K562 (cell line): ENCODE results near the gene AFF3. TPM values are rescaled to one million over a fixed set of nuclear protein-coding genes. Genes with fewer than 3 reads are reported as not detected.

Experiments used
- ATAC-seq: fragments of 200-7000 bp; cut with Tn5 transposase; 3 replicates; pipeline ENCODE4 v1.9.1; 2020; ENCODE audit warnings: moderate library complexity
- BruUV-seq: library from RNA; stranded (reverse); fragments of 400-500 nt; replicated peaks from 2 replicates; lab custom pipeline; 2021; lab: Mats Ljungman, UMichigan
- CTCF ChIA-PET: fragments of 300-600 bp; formaldehyde crosslinking; extraction: SDS; loops from one replicate; lab custom pipeline; 2021; ENCODE audit warnings: low intra/inter-chr PET ratio; lab: Yijun Ruan, JAX
- POLR2A ChIA-PET: fragments of 300-600, 350-650 bp; sonication (Branson Sonifier 250); formaldehyde crosslinking; extraction: SDS; loops from one replicate; lab custom pipeline; 2021; ENCODE audit warnings: antibody characterized with exemption, inconsistent platforms; lab: Yijun Ruan, JAX
- DNase-seq, 4 experiments: peaks; one replicate each; pipeline versions ENCODE4 v3.0.0 to v3.0.0-alpha.2; 2011 to 2018; ENCODE audit warnings: low spot score in 3 of 4, mixed read lengths in 3 of 4; ENCODE audit errors: extremely low read depth in 1 of 4
- FAIRE-seq: peaks from 2 replicates; lab custom pipeline; 2011; peaks lifted over from hg19 to GRCh38; lab: Jason Lieb, UNC
- H2AFZ ChIP-seq: 2 replicates; pipeline ENCODE4 v1.6.0; 2011; ENCODE audit warnings: low read depth, low read length, control low read depth, inconsistent platforms
- H3K27ac ChIP-seq: fragments of 200-600 bp; 3 replicates; pipeline ENCODE4 v1.8.0; 2011; ENCODE audit warnings: low read depth, mild to moderate bottlenecking, control low read depth, inconsistent platforms, low read length, moderate library complexity, mixed read lengths; ENCODE audit errors: extremely low read depth
- H3K27me3 ChIP-seq, 2 experiments: fragments of 300-600 bp in 1 of 2; 2 replicates in 1 of 2; 3 replicates in 1 of 2; pipeline versions ENCODE4 v1.6.0 to v1.8.0; 2011; ENCODE audit warnings: inconsistent platforms in 2 of 2, low read length in 2 of 2, mild to moderate bottlenecking in 1 of 2, mixed read lengths in 1 of 2, moderate library complexity in 1 of 2; ENCODE audit not compliant: control insufficient read depth in 2 of 2, insufficient read depth in 2 of 2
- H3K36me3 ChIP-seq: fragments of 300-600 bp; 3 replicates; pipeline ENCODE4 v1.8.0; 2011; ENCODE audit warnings: mild to moderate bottlenecking, low read length, inconsistent platforms; ENCODE audit not compliant: control insufficient read depth, insufficient read depth
- H3K4me1 ChIP-seq, 2 experiments: fragments of 200-600 bp in 1 of 2; replicated peaks in 1 of 2; 2 replicates in 1 of 2; 3 replicates in 1 of 2; pipeline versions ENCODE4 v1.5.1 to v1.8.0; 2011; ENCODE audit warnings: inconsistent platforms in 2 of 2, low read length in 2 of 2, mild to moderate bottlenecking in 1 of 2, mixed read lengths in 1 of 2, moderate library complexity in 1 of 2; ENCODE audit not compliant: control insufficient read depth in 2 of 2, insufficient read depth in 2 of 2
- H3K4me2 ChIP-seq: 2 replicates; pipeline ENCODE4 v1.6.1; 2011; ENCODE audit warnings: low read length, control low read depth, inconsistent platforms, mixed read lengths; ENCODE audit not compliant: insufficient read depth
- H3K4me3 ChIP-seq: fragments of 200-600 bp; sonication (generic), shearing (Covaris generic); 2 replicates; pipeline ENCODE4 v1.5.1; 2016; ENCODE audit warnings: control low read depth, inconsistent platforms
- H3K79me2 ChIP-seq: fragments of 200-600 bp; 3 replicates; pipeline ENCODE4 v1.8.0; 2011; ENCODE audit warnings: low read length, inconsistent platforms; ENCODE audit not compliant: control insufficient read depth, insufficient read depth
- H3K9ac ChIP-seq, 2 experiments: 2 replicates each; pipeline versions ENCODE4 v1.6.0 to v1.6.1; 2011; ENCODE audit warnings: low read depth in 2 of 2, low read length in 2 of 2, control low read depth in 1 of 2, inconsistent platforms in 1 of 2, mild to moderate bottlenecking in 1 of 2, mixed read lengths in 1 of 2; ENCODE audit not compliant: insufficient read depth in 1 of 2
- H3K9me1 ChIP-seq: one replicate; pipeline ENCODE4 v1.6.0; 2011; ENCODE audit warnings: inconsistent platforms, mild to moderate bottlenecking, low read length, moderate library complexity; ENCODE audit not compliant: control insufficient read depth, insufficient read depth
- H3K9me3 ChIP-seq: replicated peaks from 2 replicates; pipeline ENCODE4 v1.5.1; 2011; ENCODE audit warnings: low read depth, low read length, inconsistent platforms; ENCODE audit not compliant: control insufficient read depth, insufficient read depth
- H4K20me1 ChIP-seq: replicated peaks from 2 replicates; pipeline ENCODE4 v1.6.1; 2011; ENCODE audit warnings: low read length, inconsistent platforms, mixed read lengths; ENCODE audit not compliant: control insufficient read depth, insufficient read depth
- ARID3B ChIP-seq: fragments of 250-450 bp; sonication (Bioruptor Pico); IDR thresholded peaks from 2 replicates; pipeline ENCODE4 v1.4.0; 2020; ENCODE audit warnings: borderline replicate concordance
- HNRNPLL ChIP-seq: fragments of 200-400 bp; formaldehyde crosslinking; IDR thresholded peaks from 2 replicates; pipeline ENCODE4 v1.6.1; 2017; ENCODE audit warnings: low read length, low read depth, mild to moderate bottlenecking; ENCODE audit not compliant: poor library complexity, severe bottlenecking
- MEIS2 ChIP-seq: fragments of 450-650 bp; IDR thresholded peaks from 2 replicates; pipeline ENCODE4 v1.6.1; 2014; ENCODE audit warnings: mild to moderate bottlenecking; ENCODE audit not compliant: partially characterized antibody
- MTA2 ChIP-seq: fragments of 450-650 bp; IDR thresholded peaks from 2 replicates; pipeline ENCODE4 v1.6.1; 2016; ENCODE audit warnings: low read depth
- MTA3 ChIP-seq: fragments of 450-650 bp; formaldehyde crosslinking; IDR thresholded peaks from 2 replicates; pipeline ENCODE4 v1.6.1; 2017; ENCODE audit warnings: mild to moderate bottlenecking, borderline replicate concordance
- MYC ChIP-seq, 2 experiments: fragments of 250-450 bp in 1 of 2; sonication (Bioruptor Pico) in 1 of 2; IDR thresholded peaks; 2 replicates each; pipeline versions ENCODE4 v1.5.1 to v1.6.1; 2012 to 2021; ENCODE audit warnings: low read depth in 2 of 2, borderline replicate concordance in 1 of 2, improper control_type of control experiment in 1 of 2, low read length in 1 of 2, mild to moderate bottlenecking in 1 of 2, moderate library complexity in 1 of 2
- SNIP1 ChIP-seq: fragments of 450-650 bp; IDR thresholded peaks from 2 replicates; pipeline ENCODE4 v1.7.1; 2017; ENCODE audit warnings: low read depth, mild to moderate bottlenecking
- U2AF1 ChIP-seq: fragments of 200-400 bp; formaldehyde crosslinking; optimal IDR thresholded peaks from 2 replicates; pipeline ENCODE3; 2017; ENCODE audit warnings: mild to moderate bottlenecking, low read depth, low read length, moderate library complexity
- WHSC1 ChIP-seq: IDR thresholded peaks from one replicate; pipeline ENCODE4 v1.6.1; 2012; ENCODE audit warnings: low read length, control low read depth, inconsistent platforms
- ZNF232 ChIP-seq: sonication (generic); formaldehyde crosslinking; IDR thresholded peaks from 2 replicates; pipeline ENCODE4 v1.8.0; 2022; ENCODE audit warnings: mild to moderate bottlenecking, missing genetic modification reagents
- WGBS: fragments of 100-300 bp; shearing (Covaris generic); methylation state at CpG from one replicate; pipeline ENCODE4 v1.1.6; 2016; ENCODE audit warnings: low coverage, mixed read lengths; ENCODE audit not compliant: insufficient coverage; ENCODE audit errors: missing lambda C conversion rate; 5-methylcytosine and 5-hydroxymethylcytosine counted together
- in situ Hi-C: fragments of 300-500 bp; cut with MboI; formaldehyde crosslinking; loops from 4 replicates; pipeline ENCODE4 v1.15.0; 2018; ENCODE audit warnings: inconsistent platforms, mixed read lengths
- intact Hi-C: fragments of 100-400 bp; cut with micrococcal nuclease; formaldehyde crosslinking; loops from 2 replicates; pipeline ENCODE4 v1.14.2; 2022
- polyA plus RNA-seq, 8 experiments: library from polyadenylated mRNA; depleted of rRNA in 4 of 8; stranded (reverse) in 5 of 8; unstranded in 3 of 8; fragments of >200 nt; fragmentation: Nextera tagmentation in 2 of 8; fragmentation: Illumina TruSeq in 1 of 8; extraction: Ambion mirVana in 2 of 8; extraction: Trizol in 1 of 8; gene quantifications; 2 replicates each; pipeline versions ENCODE4 v1.2.1 to v1.2.3, GENCODE V29; 2011 to 2014; ENCODE audit warnings: inconsistent platforms in 1 of 8, missing spikeins in 1 of 8
- total RNA-seq, 7 experiments: library from RNA; depleted of rRNA in 6 of 7; stranded (reverse); fragments of >200 nt in 6 of 7; fragmentation: Illumina TruSeq in 2 of 7; extraction: Trizol in 2 of 7; gene quantifications; 2 replicates each; pipeline versions ENCODE4 v1.2.1 to v1.2.3, GENCODE V29; 2011 to 2021; ENCODE audit warnings: low replicate concordance in 1 of 7
- TF ChIP-seq, protein P1 (sequence below), 2 experiments: fragments of 450-650 bp; IDR thresholded peaks; 2 replicates each; pipeline ENCODE4 v1.6.1; 2018; ENCODE audit warnings: mild to moderate bottlenecking in 2 of 2, low read depth in 1 of 2; ENCODE audit not compliant: partially characterized antibody in 2 of 2
- TF ChIP-seq, protein P2 (sequence below): fragments of 250-450 bp; sonication (Bioruptor Pico); IDR thresholded peaks from 2 replicates; pipeline ENCODE4 v1.5.1; 2021; ENCODE audit warnings: mild to moderate bottlenecking
- TF ChIP-seq, protein P3 (sequence below): conservative IDR thresholded peaks from 2 replicates; pipeline ENCODE4 v1.6.1; 2011; ENCODE audit warnings: low read depth, mild to moderate bottlenecking, low read length; ENCODE audit not compliant: control insufficient read depth

The AFF3 gene
- total and polyA plus RNA-seq, 9 of the 15 experiments (the other 6 are each of a cell fraction or from before 2014, with no cell fraction given): 0.02 to 0.11 TPM; not detected in 7

DNA sequence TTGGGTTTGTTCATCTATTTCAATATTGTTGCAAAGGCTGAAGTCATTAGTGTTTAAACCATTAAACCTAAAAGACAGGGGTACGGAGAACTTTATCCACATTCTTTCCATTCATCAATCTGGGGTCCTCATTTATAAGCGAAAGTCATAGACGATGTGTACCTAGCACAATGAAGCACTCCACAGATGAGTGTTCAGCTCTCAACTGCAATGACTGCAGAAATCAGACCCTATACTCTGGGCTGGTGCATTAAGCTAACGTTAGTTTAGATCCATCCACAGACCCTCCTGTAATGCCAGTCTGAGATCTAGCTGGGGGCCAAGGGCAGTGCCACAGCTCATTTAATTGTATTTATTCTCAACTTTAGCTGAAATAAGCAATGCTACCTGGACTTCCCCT, 155.2 kb downstream of the AFF3 start:
- Histone ChIP-seq H2AFZ (no peak overlapping the region), H3K9ac (no peak overlapping the region), H3K4me1 (no peaks in the 10 kb centered on the region), H3K79me2 (no peaks in the 10 kb centered on the region), H3K9me1 (no peaks in the 10 kb centered on the region)
- in situ Hi-C loops: no loop called here
- no TSS peak for BruUV-seq
- DNase-seq: no peak
- TF ChIP-seq U2AF1 (no peak), MEIS2 (no peak), MTA3 (no peak), ARID3B (CRISPR knock-in tag) (no peak), SNIP1 (no peak), MYC (IDR thresholded peaks at IDR 0.05; ENCODE audit: low read depth, low read length) (no peak), MYC (CRISPR knock-in tag; IDR thresholded peaks at IDR 0.05; ENCODE audit: borderline replicate concordance, low read depth) (no peak), MTA2 (no peak), ZNF232 (CRISPR knock-in tag) (no peak), WHSC1 (no peak), HNRNPLL (no peak)
- TF ChIP-seq, protein P1, sequence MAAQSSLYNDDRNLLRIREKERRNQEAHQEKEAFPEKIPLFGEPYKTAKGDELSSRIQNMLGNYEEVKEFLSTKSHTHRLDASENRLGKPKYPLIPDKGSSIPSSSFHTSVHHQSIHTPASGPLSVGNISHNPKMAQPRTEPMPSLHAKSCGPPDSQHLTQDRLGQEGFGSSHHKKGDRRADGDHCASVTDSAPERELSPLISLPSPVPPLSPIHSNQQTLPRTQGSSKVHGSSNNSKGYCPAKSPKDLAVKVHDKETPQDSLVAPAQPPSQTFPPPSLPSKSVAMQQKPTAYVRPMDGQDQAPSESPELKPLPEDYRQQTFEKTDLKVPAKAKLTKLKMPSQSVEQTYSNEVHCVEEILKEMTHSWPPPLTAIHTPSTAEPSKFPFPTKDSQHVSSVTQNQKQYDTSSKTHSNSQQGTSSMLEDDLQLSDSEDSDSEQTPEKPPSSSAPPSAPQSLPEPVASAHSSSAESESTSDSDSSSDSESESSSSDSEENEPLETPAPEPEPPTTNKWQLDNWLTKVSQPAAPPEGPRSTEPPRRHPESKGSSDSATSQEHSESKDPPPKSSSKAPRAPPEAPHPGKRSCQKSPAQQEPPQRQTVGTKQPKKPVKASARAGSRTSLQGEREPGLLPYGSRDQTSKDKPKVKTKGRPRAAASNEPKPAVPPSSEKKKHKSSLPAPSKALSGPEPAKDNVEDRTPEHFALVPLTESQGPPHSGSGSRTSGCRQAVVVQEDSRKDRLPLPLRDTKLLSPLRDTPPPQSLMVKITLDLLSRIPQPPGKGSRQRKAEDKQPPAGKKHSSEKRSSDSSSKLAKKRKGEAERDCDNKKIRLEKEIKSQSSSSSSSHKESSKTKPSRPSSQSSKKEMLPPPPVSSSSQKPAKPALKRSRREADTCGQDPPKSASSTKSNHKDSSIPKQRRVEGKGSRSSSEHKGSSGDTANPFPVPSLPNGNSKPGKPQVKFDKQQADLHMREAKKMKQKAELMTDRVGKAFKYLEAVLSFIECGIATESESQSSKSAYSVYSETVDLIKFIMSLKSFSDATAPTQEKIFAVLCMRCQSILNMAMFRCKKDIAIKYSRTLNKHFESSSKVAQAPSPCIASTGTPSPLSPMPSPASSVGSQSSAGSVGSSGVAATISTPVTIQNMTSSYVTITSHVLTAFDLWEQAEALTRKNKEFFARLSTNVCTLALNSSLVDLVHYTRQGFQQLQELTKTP (IDR thresholded peaks at IDR 0.05; ENCODE audit: low read depth in 1 of 2, partially characterized antibody in 2 of 2): no peak
- TF ChIP-seq, protein P2, sequence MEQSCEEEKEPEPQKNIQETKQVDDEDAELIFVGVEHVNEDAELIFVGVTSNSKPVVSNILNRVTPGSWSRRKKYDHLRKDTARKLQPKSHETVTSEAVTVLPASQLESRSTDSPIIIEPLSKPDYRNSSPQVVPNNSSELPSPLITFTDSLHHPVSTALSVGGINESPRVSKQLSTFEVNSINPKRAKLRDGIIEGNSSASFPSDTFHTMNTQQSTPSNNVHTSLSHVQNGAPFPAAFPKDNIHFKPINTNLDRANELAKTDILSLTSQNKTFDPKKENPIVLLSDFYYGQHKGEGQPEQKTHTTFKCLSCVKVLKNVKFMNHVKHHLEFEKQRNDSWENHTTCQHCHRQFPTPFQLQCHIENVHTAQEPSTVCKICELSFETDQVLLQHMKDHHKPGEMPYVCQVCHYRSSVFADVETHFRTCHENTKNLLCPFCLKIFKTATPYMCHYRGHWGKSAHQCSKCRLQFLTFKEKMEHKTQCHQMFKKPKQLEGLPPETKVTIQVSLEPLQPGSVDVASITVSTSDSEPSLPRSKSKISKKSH (CRISPR knock-in tag): no peak
- TF ChIP-seq, protein P3, sequence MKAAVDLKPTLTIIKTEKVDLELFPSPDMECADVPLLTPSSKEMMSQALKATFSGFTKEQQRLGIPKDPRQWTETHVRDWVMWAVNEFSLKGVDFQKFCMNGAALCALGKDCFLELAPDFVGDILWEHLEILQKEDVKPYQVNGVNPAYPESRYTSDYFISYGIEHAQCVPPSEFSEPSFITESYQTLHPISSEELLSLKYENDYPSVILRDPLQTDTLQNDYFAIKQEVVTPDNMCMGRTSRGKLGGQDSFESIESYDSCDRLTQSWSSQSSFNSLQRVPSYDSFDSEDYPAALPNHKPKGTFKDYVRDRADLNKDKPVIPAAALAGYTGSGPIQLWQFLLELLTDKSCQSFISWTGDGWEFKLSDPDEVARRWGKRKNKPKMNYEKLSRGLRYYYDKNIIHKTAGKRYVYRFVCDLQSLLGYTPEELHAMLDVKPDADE: no peak
- TF ChIP-seq, all 486 proteins: peak for 0
- ATAC-seq: no peak
- no peak for FAIRE-seq
- Histone ChIP-seq H3K27ac (no peak overlapping the region), H3K9me3 (no peaks in the 10 kb centered on the region), H4K20me1 (no peaks in the 10 kb centered on the region), H3K27me3 (peaks cover 0 to 10% of the 10 kb centered on the region in 2 experiments; a peak in 3 of 5 replicates), H3K4me2 (no peak overlapping the region), H3K36me3 (no peaks in the 10 kb centered on the region), H3K4me3 (no peak overlapping the region)
- CTCF ChIA-PET: no interaction called here
- intact Hi-C loops: no loop called here
- WGBS: 0% methylated on average over 4 of the region's 4 CpGs
- POLR2A ChIA-PET: interaction anchor here (1.7 kb wide), 1 partner anchor 10 kb away, joined by 8 read pairs; no protein-coding TSS in a partner anchor
